Esophagus muscularis mucosa (tissue), 4 donors: ENCODE measurements around the gene KIR2DL3.

Experiments
- CTCF ChIP-seq, 3 experiments: fragments of 200-600 bp in 2 of 3; fragments of 450-650 bp in 1 of 3; sonication (generic) in 2 of 3; IDR thresholded peaks; one replicate each; pipeline ENCODE4 v1.5.1; 2017 to 2019; ENCODE audit warnings: antibody characterized with exemption in 3 of 3, mild to moderate bottlenecking in 2 of 3, moderate library complexity in 1 of 3
- EP300 ChIP-seq: sonication (generic); formaldehyde crosslinking; IDR thresholded peaks from one replicate; pipeline ENCODE4 v1.6.1; 2017; ENCODE audit warnings: antibody characterized with exemption
- POLR2A ChIP-seq: fragments of 450-650 bp; IDR thresholded peaks from one replicate; pipeline ENCODE4 v1.6.1; 2017; ENCODE audit warnings: antibody characterized with exemption, moderate library complexity, mild to moderate bottlenecking, low read depth

- TF ChIP-seq CTCF (IDR thresholded peaks at IDR 0.05) (no peak), EP300 (no peak), POLR2A (no peak)
Measured at GRCh38 chr19:54729416-54730188, 8.7 kb upstream of the KIR2DL3 start.
